GM12878 (cell line): Measurements from ENCODE around the gene LRP8.

Experiments used
- CEBPB ChIP-seq, 2 experiments: fragments of 150-350 bp in 1 of 2; IDR thresholded peaks; 2 replicates each; pipeline ENCODE4 v1.6.1; 2012 to 2014; ENCODE audit warnings: low read depth in 2 of 2, low read length in 2 of 2, borderline replicate concordance in 1 of 2, inconsistent platforms in 1 of 2
- EGR1 ChIP-seq, 2 experiments: IDR thresholded peaks; 1 replicate in 1 of 2; 2 replicates in 1 of 2; pipeline ENCODE4 v1.6.1; 2011 to 2012; ENCODE audit warnings: low read depth in 2 of 2, low read length in 2 of 2, borderline replicate concordance in 1 of 2, mild to moderate bottlenecking in 1 of 2, moderate library complexity in 1 of 2
- EP300 ChIP-seq, 2 experiments: fragments of 150-350 bp in 1 of 2; IDR thresholded peaks; 2 replicates each; pipeline ENCODE4 v1.6.1; 2011 to 2012; ENCODE audit warnings: low read depth in 2 of 2, low read length in 2 of 2, borderline replicate concordance in 1 of 2, improper control_type of control experiment in 1 of 2, inconsistent platforms in 1 of 2; ENCODE audit not compliant: control insufficient read depth in 1 of 2
- FOXK2 ChIP-seq: fragments of 450-650 bp; IDR thresholded peaks from 2 replicates; pipeline ENCODE4 v1.6.1; 2017; ENCODE audit warnings: mild to moderate bottlenecking, moderate library complexity
- JUND ChIP-seq: IDR thresholded peaks from 2 replicates; pipeline ENCODE4 v1.6.1; 2012; ENCODE audit warnings: low read depth, mild to moderate bottlenecking, low read length, improper control_type of control experiment, moderate library complexity
- MXI1 ChIP-seq: fragments of 150-350 bp; IDR thresholded peaks from 2 replicates; pipeline ENCODE4 v1.6.1; 2011; ENCODE audit warnings: low read depth, mild to moderate bottlenecking, inconsistent platforms, low read length, improper control_type of control experiment
- MYC ChIP-seq: IDR thresholded peaks from 2 replicates; pipeline ENCODE4 v1.6.1; 2011; ENCODE audit warnings: mild to moderate bottlenecking, low read length, moderate library complexity, inconsistent platforms; ENCODE audit not compliant: insufficient read depth, insufficient replicate concordance, insufficient read length, severe bottlenecking
- NR2F1 ChIP-seq: fragments of 450-650 bp; conservative IDR thresholded peaks from 2 replicates; pipeline ENCODE4 v1.6.1; 2017; ENCODE audit warnings: mild to moderate bottlenecking
- POLR2A ChIP-seq: IDR thresholded peaks from 2 replicates; pipeline ENCODE4 v1.6.1; 2011; ENCODE audit warnings: low read depth, mild to moderate bottlenecking, low read length
- TF ChIP-seq, protein P1 (sequence below): IDR thresholded peaks from 2 replicates; pipeline ENCODE4 v1.6.1; 2012; ENCODE audit warnings: low read depth, low read length, improper control_type of control experiment

DNA sequence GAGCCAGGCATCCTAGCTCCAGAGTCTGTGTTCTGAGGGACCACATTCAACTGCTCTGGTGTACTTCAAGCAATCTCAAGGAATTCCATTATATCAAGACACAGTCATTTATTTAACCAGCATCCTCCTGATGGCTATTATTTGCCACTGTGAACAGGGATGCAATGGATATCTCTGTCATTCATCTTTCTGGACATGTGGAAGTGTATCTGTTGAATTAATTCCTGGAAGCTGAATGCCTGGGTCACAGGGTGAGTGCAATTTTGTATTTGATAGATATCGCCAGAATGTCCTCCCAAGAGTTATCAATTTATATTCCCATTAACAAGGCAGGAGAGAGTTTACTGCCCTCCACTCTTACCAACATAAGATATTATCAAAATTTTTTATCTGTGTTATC is 24.7 kb upstream of the LRP8 start:
- TF ChIP-seq EGR1 (IDR thresholded peaks at IDR 0.05; ENCODE audit: borderline replicate concordance in 1 of 2, low read depth in 2 of 2, low read length in 2 of 2) (no peak), POLR2A (no peak), MYC (no peak), CEBPB (IDR thresholded peaks at IDR 0.05; ENCODE audit: borderline replicate concordance in 1 of 2, low read depth in 2 of 2, low read length in 2 of 2) (no peak), EP300 (IDR thresholded peaks at IDR 0.05; ENCODE audit: borderline replicate concordance in 1 of 2, control insufficient read depth in 1 of 2, low read depth in 2 of 2, low read length in 2 of 2) (no peak), FOXK2 (no peak), JUND (no peak), MXI1 (no peak), NR2F1 (no peak)
- TF ChIP-seq, protein P1, sequence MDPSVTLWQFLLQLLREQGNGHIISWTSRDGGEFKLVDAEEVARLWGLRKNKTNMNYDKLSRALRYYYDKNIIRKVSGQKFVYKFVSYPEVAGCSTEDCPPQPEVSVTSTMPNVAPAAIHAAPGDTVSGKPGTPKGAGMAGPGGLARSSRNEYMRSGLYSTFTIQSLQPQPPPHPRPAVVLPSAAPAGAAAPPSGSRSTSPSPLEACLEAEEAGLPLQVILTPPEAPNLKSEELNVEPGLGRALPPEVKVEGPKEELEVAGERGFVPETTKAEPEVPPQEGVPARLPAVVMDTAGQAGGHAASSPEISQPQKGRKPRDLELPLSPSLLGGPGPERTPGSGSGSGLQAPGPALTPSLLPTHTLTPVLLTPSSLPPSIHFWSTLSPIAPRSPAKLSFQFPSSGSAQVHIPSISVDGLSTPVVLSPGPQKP: no peak
